Loucy (cell line): Measurements from ENCODE around the gene AHRR.

Experiments used
- H2AFZ ChIP-seq: fragments of 200-600 bp; sonication (generic); 2 replicates; pipeline ENCODE4 v1.6.0; 2016; ENCODE audit warnings: antibody characterized with exemption, mild to moderate bottlenecking, low read length, moderate library complexity
- H3F3A ChIP-seq: fragments of 200-600 bp; 2 replicates; pipeline ENCODE4 v1.6.0; 2016; ENCODE audit warnings: antibody characterized with exemption, low read depth, mild to moderate bottlenecking
- H3K27me3 ChIP-seq: fragments of 200-600 bp; sonication (generic); 2 replicates; pipeline ENCODE4 v1.6.1; 2014; ENCODE audit warnings: low read length, mild to moderate bottlenecking; ENCODE audit not compliant: insufficient read depth, poor library complexity, severe bottlenecking
- H3K36me3 ChIP-seq: fragments of 200-600 bp; sonication (generic); 2 replicates; pipeline ENCODE4 v1.6.1; 2016; ENCODE audit warnings: low read length; ENCODE audit not compliant: insufficient read depth
- H3K4me1 ChIP-seq: fragments of 200-600 bp; sonication (generic); 2 replicates; pipeline ENCODE4 v1.5.1; 2014; ENCODE audit warnings: low read length, mild to moderate bottlenecking; ENCODE audit not compliant: insufficient read depth, poor library complexity, severe bottlenecking
- H3K4me2 ChIP-seq: fragments of 200-600 bp; sonication (generic); 2 replicates; pipeline ENCODE4 v1.6.0; 2014; ENCODE audit warnings: antibody characterized with exemption, low read length, low read depth, mild to moderate bottlenecking; ENCODE audit not compliant: poor library complexity, severe bottlenecking
- H3K4me3 ChIP-seq: fragments of 200-600 bp; sonication (generic); 2 replicates; pipeline ENCODE4 v1.5.1; 2014; ENCODE audit warnings: low read length, mild to moderate bottlenecking, mixed read lengths; ENCODE audit not compliant: poor library complexity, severe bottlenecking
- H3K79me2 ChIP-seq: fragments of 200-600 bp; sonication (generic); 2 replicates; pipeline ENCODE4 v1.6.1; 2014; ENCODE audit warnings: low read length; ENCODE audit not compliant: insufficient read depth
- H3K9ac ChIP-seq: fragments of 200-600 bp; sonication (generic); 2 replicates; pipeline ENCODE4 v1.6.0; 2014; ENCODE audit warnings: mild to moderate bottlenecking, low read depth, low read length, moderate library complexity; ENCODE audit not compliant: poor library complexity, severe bottlenecking
- H3K9me2 ChIP-seq: fragments of 200-600 bp; sonication (generic); replicated peaks from 2 replicates; pipeline ENCODE4 v1.6.1; 2016; ENCODE audit warnings: low read depth, low read length, mixed read lengths
- H3K9me3 ChIP-seq: fragments of 200-600 bp; sonication (generic); 2 replicates; pipeline ENCODE4 v1.6.1; 2014; ENCODE audit warnings: mild to moderate bottlenecking, antibody characterized with exemption, low read length, low read depth; ENCODE audit not compliant: insufficient read depth
- H4K20me1 ChIP-seq: fragments of 200-600 bp; sonication (generic); 2 replicates; pipeline ENCODE4 v1.6.0; 2014; ENCODE audit warnings: antibody characterized with exemption, low read length, mild to moderate bottlenecking; ENCODE audit not compliant: insufficient read depth, poor library complexity, severe bottlenecking
- EZH2phosphoT487 ChIP-seq: fragments of 200-600 bp; IDR thresholded peaks from 2 replicates; pipeline ENCODE4 v1.6.1; 2018; ENCODE audit warnings: antibody characterized with exemption, mild to moderate bottlenecking, moderate library complexity, borderline replicate concordance
- TF ChIP-seq, protein P1 (sequence below): fragments of 200-600 bp; sonication (generic); conservative IDR thresholded peaks from 2 replicates; pipeline ENCODE4 v1.5.1; 2014; ENCODE audit warnings: mild to moderate bottlenecking, antibody characterized with exemption, low read length

The AHRR gene

DNA sequence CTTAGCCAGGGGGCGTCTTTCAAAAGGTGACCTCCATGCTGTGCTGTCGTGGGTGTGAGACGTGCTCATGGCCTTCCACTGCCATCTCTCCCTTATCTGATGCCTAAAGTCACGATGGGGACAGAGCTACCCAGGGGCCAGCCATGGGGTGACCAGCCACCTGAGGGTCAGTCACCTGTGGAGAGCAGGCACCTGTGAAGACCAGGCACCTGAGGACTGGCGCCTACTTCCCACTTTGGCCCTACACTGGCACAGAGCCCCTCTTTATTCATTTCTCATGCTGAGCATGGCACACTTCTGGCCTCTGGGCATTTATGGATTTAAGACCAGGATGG, 115.1 kb downstream of the AHRR start:
- H3K9ac ChIP-seq: no peak overlapping the region
- no peak overlapping the region for H2AFZ ChIP-seq
- H3K9me2 ChIP-seq: no peaks in the 10 kb centered on the region
- TF ChIP-seq EZH2phosphoT487: no peak
- TF ChIP-seq, protein P1, sequence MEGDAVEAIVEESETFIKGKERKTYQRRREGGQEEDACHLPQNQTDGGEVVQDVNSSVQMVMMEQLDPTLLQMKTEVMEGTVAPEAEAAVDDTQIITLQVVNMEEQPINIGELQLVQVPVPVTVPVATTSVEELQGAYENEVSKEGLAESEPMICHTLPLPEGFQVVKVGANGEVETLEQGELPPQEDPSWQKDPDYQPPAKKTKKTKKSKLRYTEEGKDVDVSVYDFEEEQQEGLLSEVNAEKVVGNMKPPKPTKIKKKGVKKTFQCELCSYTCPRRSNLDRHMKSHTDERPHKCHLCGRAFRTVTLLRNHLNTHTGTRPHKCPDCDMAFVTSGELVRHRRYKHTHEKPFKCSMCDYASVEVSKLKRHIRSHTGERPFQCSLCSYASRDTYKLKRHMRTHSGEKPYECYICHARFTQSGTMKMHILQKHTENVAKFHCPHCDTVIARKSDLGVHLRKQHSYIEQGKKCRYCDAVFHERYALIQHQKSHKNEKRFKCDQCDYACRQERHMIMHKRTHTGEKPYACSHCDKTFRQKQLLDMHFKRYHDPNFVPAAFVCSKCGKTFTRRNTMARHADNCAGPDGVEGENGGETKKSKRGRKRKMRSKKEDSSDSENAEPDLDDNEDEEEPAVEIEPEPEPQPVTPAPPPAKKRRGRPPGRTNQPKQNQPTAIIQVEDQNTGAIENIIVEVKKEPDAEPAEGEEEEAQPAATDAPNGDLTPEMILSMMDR: 0 out of 2 replicates have a peak, but pooled peaks have one; percentile 1
- H3F3A ChIP-seq: no peaks in the 10 kb centered on the region
- peak overlapping the region; percentile 17 for H3K4me2 ChIP-seq
- no peak overlapping the region for H3K4me3 ChIP-seq
- peaks cover under 1% of the 10 kb centered on the region; the same call in 1 of the 2 replicates for H3K79me2 ChIP-seq
- no peaks in the 10 kb centered on the region for H3K36me3 ChIP-seq
- H3K4me1 ChIP-seq: peaks cover 50% of the 10 kb centered on the region
- H3K9me3 ChIP-seq: no peaks in the 10 kb centered on the region
- H4K20me1 ChIP-seq: no peaks in the 10 kb centered on the region
- H3K27me3 ChIP-seq: no peaks in the 10 kb centered on the region

DNA sequence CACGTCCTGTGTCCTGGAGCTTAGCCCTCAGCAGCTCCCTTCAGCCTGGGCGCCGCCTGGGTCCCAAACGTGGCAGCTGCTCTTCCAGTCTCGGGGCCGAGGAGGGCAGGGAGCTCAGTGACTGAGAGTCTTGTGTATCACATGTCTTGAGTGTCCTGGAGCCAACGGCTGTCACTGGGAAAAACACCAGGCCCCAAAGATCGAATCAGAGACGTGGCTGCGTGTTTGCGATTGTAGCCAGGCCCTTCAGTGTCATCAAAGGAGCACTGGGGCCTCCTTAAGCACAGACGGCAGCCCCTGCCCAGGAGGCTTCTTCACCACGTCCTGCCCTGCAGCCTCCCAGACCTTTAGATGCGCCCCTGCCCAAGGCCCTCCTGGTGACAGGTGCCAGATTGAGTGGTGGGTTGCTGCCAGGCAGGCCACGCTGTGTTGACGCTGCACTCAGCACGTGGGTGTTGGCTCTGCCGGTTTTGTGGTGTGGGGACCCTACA, 115.8 kb downstream of the AHRR start:
- H3K4me1 ChIP-seq: peaks cover 52% of the 10 kb centered on the region
- H3K36me3 ChIP-seq: no peaks in the 10 kb centered on the region
- no peak for TF ChIP-seq EZH2phosphoT487
- TF ChIP-seq, protein P1: no peak
- H3F3A ChIP-seq: no peaks in the 10 kb centered on the region
- no peak overlapping the region for H2AFZ ChIP-seq
- H3K9ac ChIP-seq: peak overlapping the region; percentile 19
- H3K27me3 ChIP-seq: no peaks in the 10 kb centered on the region
- H3K4me2 ChIP-seq: no peak overlapping the region
- H3K9me2 ChIP-seq: no peaks in the 10 kb centered on the region
- no peaks in the 10 kb centered on the region for H3K9me3 ChIP-seq
- H3K4me3 ChIP-seq: no peak overlapping the region
- peaks cover 8% of the 10 kb centered on the region for H3K79me2 ChIP-seq
- H4K20me1 ChIP-seq: no peaks in the 10 kb centered on the region

DNA sequence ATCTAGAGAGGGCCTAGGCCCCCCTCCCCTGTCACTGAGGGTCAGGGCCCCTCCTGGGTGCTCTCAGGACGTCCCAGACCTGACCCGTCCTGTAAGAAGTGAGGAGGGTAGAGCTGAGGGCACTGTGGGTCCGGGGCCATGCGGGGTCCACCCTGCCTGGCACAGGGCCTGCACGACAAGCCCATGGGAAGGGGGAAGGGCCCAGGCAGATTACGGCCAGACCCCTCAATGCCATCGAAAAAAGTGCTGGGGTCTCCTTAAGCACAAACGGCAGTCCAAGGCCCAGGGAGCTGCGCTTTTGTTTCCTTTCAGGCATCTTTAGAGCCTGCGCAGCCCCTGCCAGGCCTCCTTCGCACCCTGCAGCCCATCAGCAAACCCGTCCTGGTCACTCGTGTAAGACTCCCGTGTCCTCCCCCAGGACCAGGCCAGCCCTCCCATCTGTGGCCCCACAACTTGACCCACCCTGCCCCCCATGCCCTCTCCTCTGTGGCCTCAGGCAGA, 117.0 kb downstream of the AHRR start:
- H4K20me1 ChIP-seq: peaks cover 1% of the 10 kb centered on the region
- peaks cover 18% of the 10 kb centered on the region for H3K79me2 ChIP-seq
- no peak overlapping the region for H2AFZ ChIP-seq
- no peaks in the 10 kb centered on the region for H3F3A ChIP-seq
- TF ChIP-seq, protein P1: no peak
- TF ChIP-seq EZH2phosphoT487: no peak
- H3K9ac ChIP-seq: no peak overlapping the region
- no peak overlapping the region for H3K4me3 ChIP-seq
- no peak overlapping the region for H3K4me2 ChIP-seq
- no peaks in the 10 kb centered on the region for H3K9me3 ChIP-seq
- no peaks in the 10 kb centered on the region for H3K27me3 ChIP-seq
- H3K9me2 ChIP-seq: no peaks in the 10 kb centered on the region
- no peaks in the 10 kb centered on the region for H3K36me3 ChIP-seq
- H3K4me1 ChIP-seq: peaks cover 45% of the 10 kb centered on the region
